Measurements from ENCODE around the gene SEMA3F. TPM values are rescaled to one million over a fixed set of nuclear protein-coding genes. Genes with fewer than 3 reads are reported as not detected.

SEMA3F gene
- total RNA-seq, 1 donor from 2014 or later: 0.22 TPM

DNA sequence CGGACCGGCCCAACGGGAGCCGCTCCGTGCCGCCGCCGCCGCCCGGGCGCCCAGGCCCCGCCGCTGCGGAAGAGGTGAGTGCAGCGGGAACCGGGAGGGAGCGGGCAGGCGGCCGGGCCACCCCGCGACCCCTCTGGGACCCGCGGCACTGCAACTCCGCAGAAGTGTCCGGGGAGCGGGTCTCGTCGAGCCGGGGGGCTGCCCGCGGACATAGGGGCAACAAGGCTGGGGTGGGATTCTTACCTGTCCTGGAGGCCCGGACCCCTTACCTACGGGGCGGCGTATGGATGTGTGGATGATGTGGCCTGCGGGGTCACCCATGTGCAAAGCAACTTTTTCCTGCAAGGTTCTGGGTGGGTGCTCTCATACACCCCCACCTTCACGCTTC lies 361 bp downstream of the SEMA3F start:
- intact Hi-C loops (cut with micrococcal nuclease): loop anchor here (1.0 to 2.0 kb wide), 2 partner anchors 37 to 67 kb away; partner anchors contain the start of gene RBM5

DNA sequence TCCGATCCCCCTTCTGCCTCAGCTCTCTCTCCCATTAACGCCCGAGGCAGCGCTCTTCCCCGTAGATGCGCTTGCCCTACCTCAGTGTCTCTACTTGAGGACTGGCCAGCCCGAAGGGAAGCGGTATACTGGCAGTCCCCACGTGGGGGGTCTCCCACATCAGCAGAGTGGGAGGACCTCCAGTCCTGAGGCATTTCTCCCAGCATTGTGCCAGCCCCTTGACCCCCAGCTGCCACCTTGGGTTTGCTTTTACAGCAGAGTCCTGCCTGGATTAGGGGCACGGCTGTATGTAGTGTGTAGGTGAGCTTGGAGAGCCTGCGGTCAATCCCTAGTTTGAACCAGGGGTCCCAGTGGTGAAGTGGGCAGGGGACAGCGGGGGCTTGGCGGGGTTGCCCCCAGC lies 767 bp downstream of the SEMA3F start:
- intact Hi-C loops (cut with micrococcal nuclease): loop anchor here (1.0 to 2.0 kb wide), 2 partner anchors 37 to 68 kb away; partner anchors contain the start of gene RBM5

DNA sequence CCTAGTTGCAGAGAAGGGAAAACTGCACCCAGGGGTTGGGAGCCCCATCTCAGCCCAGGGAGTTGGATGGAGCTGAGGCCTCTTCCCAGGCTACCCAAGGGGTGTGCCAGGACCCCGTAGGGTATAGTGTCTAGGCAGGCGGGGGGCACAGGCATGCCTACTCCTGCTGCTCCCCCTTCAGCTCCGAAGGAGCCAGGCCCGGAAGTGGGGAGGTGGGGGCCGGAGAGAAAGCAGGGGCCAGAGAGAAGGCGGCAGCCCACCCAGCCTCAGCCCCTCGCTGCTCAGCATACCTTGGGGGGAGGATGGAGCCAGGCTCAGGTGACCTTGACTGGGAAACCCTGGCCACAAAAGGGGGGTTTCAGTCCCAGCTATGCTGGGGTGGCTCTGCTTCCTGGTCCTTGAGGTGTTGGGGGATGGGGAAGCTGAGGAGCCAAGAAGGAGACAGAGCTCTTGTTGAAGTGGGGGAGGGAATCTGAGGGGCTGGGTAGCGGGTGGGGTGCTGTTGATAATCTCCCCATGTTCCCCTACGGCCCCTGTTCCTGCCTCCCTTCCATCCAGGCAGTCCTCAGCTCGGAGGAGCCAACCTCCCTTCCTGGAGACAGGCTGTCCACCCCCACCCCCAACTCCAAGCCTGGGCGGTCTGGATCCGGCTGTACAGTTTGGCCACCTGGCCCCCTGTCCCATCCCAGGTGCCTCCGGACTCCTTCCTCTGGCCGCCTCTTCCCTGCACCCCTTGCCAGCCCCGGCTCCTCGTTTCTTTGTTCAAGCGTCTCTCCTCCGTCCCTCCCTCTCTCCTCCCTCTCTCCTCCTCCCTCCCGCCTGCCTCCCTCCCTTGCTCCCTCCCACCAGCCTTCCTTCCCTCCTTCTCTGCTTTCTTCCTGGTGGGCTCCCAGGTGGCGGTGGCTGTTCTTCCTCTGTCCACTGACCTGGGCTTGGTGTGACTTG lies 1.7 kb downstream of the SEMA3F start:
- intact Hi-C loops (cut with micrococcal nuclease): no loop called here

DNA sequence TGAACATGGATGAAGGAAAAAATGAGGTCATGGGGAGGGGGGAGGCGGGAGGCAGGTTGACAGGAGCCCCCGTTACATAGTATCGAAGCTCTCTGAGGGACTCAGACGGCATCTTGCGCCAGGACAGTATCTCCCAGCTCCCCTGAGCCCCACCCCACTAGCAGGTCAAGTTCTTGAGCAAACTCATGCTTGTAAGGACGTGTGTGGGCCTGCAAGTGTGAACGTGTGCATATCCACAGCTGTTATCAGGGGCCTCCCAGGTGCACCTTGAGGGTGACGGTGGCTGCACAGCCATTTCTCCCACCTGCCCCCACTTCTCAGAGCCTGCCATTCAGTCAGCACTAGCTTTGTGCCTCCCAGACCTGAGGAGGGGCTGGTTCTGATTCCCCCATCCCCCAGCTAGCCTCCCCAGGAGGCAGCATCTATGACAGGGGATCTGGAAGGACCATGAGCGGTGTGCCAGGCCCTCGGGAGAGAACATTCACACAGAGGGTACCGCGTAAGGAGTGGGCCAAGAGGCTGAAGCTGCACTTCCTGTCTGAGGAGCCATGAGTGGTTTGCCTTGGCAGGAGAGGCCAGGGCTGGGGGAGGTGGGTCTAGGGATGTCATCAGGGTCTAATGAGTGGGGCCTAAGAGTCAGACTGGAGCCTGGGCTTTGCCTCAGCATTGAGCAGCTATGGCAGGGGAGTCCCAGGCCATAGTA lies 2.9 kb downstream of the SEMA3F start:
- intact Hi-C loops (cut with micrococcal nuclease): no loop called here

DNA sequence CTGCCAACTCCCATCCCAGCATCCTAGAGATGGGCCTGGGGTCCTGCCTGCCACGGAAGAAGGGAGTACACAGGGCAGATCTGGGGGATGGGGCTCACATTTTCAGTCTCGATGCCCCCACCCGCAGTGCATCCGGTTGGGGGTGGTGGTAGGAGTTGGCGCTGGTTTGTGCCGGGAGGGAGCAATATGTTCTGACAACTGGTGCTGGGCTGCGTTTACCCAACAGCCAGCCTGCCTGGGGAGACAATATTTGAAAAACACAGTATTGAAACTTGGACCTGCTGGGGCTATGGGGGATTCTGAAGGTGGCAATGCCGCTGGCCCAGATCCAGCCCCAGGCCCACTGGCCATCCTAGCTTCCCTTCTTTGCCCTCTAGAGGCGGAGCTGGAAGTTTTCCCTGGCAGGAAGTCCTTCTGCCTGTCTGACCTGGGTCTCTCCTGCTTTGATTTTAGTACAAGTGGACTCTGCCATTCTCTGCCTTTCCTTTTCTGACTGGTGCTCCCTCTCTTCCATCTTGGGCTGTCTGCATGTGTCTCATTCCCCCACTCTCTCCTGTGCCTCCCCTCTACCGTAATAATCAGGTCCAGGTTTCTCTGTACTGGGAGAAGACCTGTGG lies 3.5 kb downstream of the SEMA3F start:
- intact Hi-C loops (cut with micrococcal nuclease): no loop called here

- intact Hi-C loops (cut with micrococcal nuclease): no loop called here
These were observed 5.4 kb downstream of the SEMA3F start for GRCh38 chr3:50160561-50160983.

DNA sequence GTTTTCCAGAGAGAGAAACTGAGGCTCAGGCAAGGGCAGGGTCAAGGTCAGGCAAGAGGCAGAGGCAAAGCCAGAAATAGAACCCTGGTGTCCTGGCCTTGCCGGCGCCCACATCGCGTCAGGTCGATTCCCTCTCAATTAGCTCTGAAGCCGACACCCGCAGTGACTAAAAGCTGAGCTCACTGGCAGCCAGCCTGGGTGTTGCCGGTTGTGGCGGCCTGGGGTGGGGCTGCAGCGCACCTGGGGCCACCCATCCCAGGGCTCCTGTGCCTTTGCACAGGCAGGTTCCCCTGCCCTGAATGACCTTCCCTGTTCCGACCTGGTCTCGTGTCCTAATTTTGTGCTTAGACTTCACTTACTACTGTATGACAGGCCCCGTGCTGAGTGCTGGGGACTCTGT lies 6.2 kb downstream of the SEMA3F start:
- intact Hi-C loops (cut with micrococcal nuclease): no loop called here

DNA sequence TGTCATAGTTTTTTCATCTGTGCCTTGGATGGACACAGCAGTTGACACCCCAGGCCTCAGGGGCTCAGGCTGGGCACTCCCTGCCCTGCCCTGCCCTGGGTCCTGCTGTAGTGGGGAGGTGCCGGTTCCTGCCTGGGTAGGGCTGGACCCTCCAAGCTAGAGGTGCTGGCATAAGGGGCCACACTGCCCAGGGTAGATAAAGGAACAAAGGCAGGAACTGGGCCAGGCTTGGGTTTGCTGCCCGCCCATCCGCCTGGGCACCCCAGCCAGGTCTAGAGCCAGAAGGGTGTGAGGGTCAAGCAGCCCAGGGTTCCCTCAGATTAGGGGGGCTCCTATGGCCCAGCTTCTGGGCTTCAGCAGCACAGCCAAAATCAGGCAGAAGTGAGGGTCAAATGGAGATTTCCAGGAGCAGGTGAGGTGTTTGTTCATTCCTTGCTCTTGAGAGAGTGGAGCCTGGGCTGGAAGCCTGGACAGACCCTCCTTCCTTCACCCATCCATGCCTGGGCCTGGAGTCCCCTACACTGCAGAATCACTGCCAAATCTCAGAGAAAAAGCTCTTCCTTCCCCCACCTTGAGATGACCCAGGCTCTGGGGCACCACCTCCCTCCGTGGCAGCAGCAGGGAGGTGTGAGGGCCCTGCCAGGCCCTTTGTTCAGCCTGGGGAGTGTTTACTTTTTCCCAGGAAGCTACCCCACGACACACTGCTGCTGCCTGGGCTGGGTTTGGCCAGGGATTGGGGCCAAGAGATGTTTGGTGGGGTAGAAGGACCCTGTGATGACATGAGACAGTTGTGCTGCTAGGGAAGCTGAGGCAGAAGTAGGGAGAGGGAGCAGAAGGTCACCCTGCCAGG lies 7.1 kb downstream of the SEMA3F start:
- intact Hi-C loops (cut with micrococcal nuclease): no loop called here

GRCh38 chr3:50163572-50164455 lies 8.7 kb downstream of the SEMA3F start:
- intact Hi-C loops (cut with micrococcal nuclease): no loop called here

- intact Hi-C loops (cut with micrococcal nuclease): no loop called here
These were observed 9.4 kb downstream of the SEMA3F start for GRCh38 chr3:50164481-50164880.

- intact Hi-C loops (cut with micrococcal nuclease): no loop called here
These were observed 10.1 kb downstream of the SEMA3F start for GRCh38 chr3:50164984-50165909.

- intact Hi-C loops (cut with micrococcal nuclease): no loop called here
These were observed 10.9 kb downstream of the SEMA3F start for GRCh38 chr3:50165910-50166538.

DNA sequence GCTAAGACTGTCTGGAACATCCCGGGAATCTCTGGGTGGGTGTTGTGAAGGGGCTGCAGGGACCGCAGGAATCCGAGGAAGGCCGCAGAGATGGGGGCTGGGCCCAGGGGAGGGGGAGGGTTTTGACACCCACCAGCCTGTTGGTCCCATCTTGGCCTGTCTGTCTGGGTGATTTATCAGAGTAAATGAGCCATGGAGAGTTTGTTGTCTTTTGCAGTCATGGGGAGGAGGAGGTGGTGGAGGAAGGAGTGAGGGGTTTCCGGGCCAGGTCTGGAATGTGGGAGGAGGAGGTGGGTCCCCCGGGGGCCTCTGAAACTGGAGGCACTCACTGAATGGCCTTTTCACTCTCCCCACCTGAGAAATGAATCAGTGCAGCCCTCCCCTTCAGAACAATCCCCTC lies 11.5 kb downstream of the SEMA3F start:
- intact Hi-C loops (cut with micrococcal nuclease): no loop called here

GRCh38 chr3:50167069-50167840 lies 12.1 kb downstream of the SEMA3F start:
- intact Hi-C loops (cut with micrococcal nuclease): no loop called here

- intact Hi-C loops (cut with micrococcal nuclease): no loop called here
These were observed 12.7 kb downstream of the SEMA3F start for GRCh38 chr3:50167841-50168209.

GRCh38 chr3:50168388-50168787 lies 13.3 kb downstream of the SEMA3F start:
- intact Hi-C loops (cut with micrococcal nuclease): no loop called here

- intact Hi-C loops (cut with micrococcal nuclease): no loop called here
These were observed 13.7 kb downstream of the SEMA3F start for GRCh38 chr3:50168791-50169190.
